Chondrocyte (in vitro differentiated cells): ENCODE measurements around the gene L3MBTL4. TPM values are rescaled to one million over a fixed set of nuclear protein-coding genes. Genes with fewer than 3 reads are reported as not detected.
"Not testable (repeated sequence)": the region's sequence is repeated elsewhere in the genome, so short reads cannot be mapped to it uniquely, and the experiment has no call there.

ENCODE experiments used
- DNase-seq: peaks from one replicate; pipeline ENCODE4 v3.0.0; 2021; ENCODE audit warnings: mixed read lengths, low spot score
- H3K27ac Mint-ChIP-seq: one replicate; pipeline ENCODE4 v1.8.0; 2021; ENCODE audit warnings: mild to moderate bottlenecking, moderate library complexity, mixed read lengths; ENCODE audit not compliant: unreplicated experiment
- H3K27me3 Mint-ChIP-seq: 2 replicates; pipeline ENCODE4 v1.8.0; 2021; ENCODE audit warnings: low read depth, mixed read lengths
- H3K36me3 Mint-ChIP-seq: 2 replicates; pipeline ENCODE4 v1.8.0; 2021; ENCODE audit warnings: low read depth, mixed read lengths
- H3K4me1 Mint-ChIP-seq: 2 replicates; pipeline ENCODE4 v1.8.0; 2021; ENCODE audit warnings: low read depth, mild to moderate bottlenecking, mixed read lengths
- H3K4me3 Mint-ChIP-seq: one replicate; pipeline ENCODE4 v1.8.0; 2021; ENCODE audit warnings: mild to moderate bottlenecking, moderate library complexity, mixed read lengths; ENCODE audit not compliant: unreplicated experiment
- H3K9me3 Mint-ChIP-seq: 2 replicates; pipeline ENCODE4 v1.8.0; 2021; ENCODE audit warnings: low read depth, mixed read lengths
- CTCF ChIP-seq: fragments of 200-600 bp; sonication (generic); IDR thresholded peaks from 2 replicates; pipeline ENCODE4 v1.5.0; 2021; ENCODE audit warnings: antibody characterized with exemption, mild to moderate bottlenecking, moderate library complexity
- total RNA-seq: library from RNA; stranded (reverse); gene quantifications from 3 replicates; pipeline ENCODE4 v1.2.1, GENCODE V29; 2021

Gene L3MBTL4
- total RNA-seq, 1 donor from 2014 or later = 1.0 TPM

- Mint-ChIP-seq H3K27ac (no peak overlapping the region), H3K27me3 (no peaks in the 10 kb centered on the region), H3K36me3 (no peaks in the 10 kb centered on the region), H3K9me3 (no peaks in the 10 kb centered on the region), H3K4me3 (no peak overlapping the region), H3K4me1 (no peaks in the 10 kb centered on the region)
- TF ChIP-seq CTCF = no peak
- DNase-seq = no peak
These were observed 220.1 kb downstream of the L3MBTL4 start for GRCh38 chr18:6194640-6195039.

- H3K4me1 Mint-ChIP-seq, H3K27ac Mint-ChIP-seq, H3K4me3 Mint-ChIP-seq, H3K27me3 Mint-ChIP-seq, H3K36me3 Mint-ChIP-seq, H3K9me3 Mint-ChIP-seq, DNase-seq: not testable (repeated sequence)
These were observed 228.9 kb downstream of the L3MBTL4 start for GRCh38 chr18:6185782-6186181.

GRCh38 chr18:6174983-6175745 lies 239.5 kb downstream of the L3MBTL4 start:
- no peak overlapping the region for H3K27ac Mint-ChIP-seq
- H3K36me3 Mint-ChIP-seq = no peaks in the 10 kb centered on the region
- no peaks in the 10 kb centered on the region for H3K4me1 Mint-ChIP-seq
- H3K4me3 Mint-ChIP-seq = no peak overlapping the region
- peaks cover 3% of the 10 kb centered on the region for H3K9me3 Mint-ChIP-seq
- peaks cover 6% of the 10 kb centered on the region for H3K27me3 Mint-ChIP-seq
- no peak for TF ChIP-seq CTCF
- no peak for DNase-seq

GRCh38 chr18:6170604-6171003 lies 244.1 kb downstream of the L3MBTL4 start:
- Mint-ChIP-seq H3K4me3 (no peak overlapping the region), H3K4me1 (no peaks in the 10 kb centered on the region), H3K27me3 (peaks cover 5% of the 10 kb centered on the region), H3K27ac (no peak overlapping the region), H3K9me3 (peaks cover 12% of the 10 kb centered on the region), H3K36me3 (no peaks in the 10 kb centered on the region)
- DNase-seq = no peak
- TF ChIP-seq CTCF = no peak

- H3K27ac Mint-ChIP-seq = no peak overlapping the region
- peaks cover 4% of the 10 kb centered on the region for H3K27me3 Mint-ChIP-seq
- H3K4me1 Mint-ChIP-seq = no peaks in the 10 kb centered on the region
These were observed 253.2 kb downstream of the L3MBTL4 start for GRCh38 chr18:6161549-6161948.

More at GRCh38 chr18:6161549-6161948, 253.2 kb downstream of the L3MBTL4 start:
- H3K9me3 Mint-ChIP-seq = peaks cover 18% of the 10 kb centered on the region
- no peak overlapping the region for H3K4me3 Mint-ChIP-seq
- no peak for TF ChIP-seq CTCF
- peaks cover 3% of the 10 kb centered on the region for H3K36me3 Mint-ChIP-seq
- no peak for DNase-seq
